Raji (cell line): Measurements from ENCODE around the gene TCEANC.
A peak's percentile ranks its signal among the peaks of the same experiment; 100 is the strongest.

Experiments
- POLR2A ChIP-seq: IDR thresholded peaks from 2 replicates; pipeline ENCODE4 v1.6.1; 2011; ENCODE audit warnings: low read depth, low read length, control low read depth; ENCODE audit not compliant: insufficient read depth

Gene TCEANC

DNA sequence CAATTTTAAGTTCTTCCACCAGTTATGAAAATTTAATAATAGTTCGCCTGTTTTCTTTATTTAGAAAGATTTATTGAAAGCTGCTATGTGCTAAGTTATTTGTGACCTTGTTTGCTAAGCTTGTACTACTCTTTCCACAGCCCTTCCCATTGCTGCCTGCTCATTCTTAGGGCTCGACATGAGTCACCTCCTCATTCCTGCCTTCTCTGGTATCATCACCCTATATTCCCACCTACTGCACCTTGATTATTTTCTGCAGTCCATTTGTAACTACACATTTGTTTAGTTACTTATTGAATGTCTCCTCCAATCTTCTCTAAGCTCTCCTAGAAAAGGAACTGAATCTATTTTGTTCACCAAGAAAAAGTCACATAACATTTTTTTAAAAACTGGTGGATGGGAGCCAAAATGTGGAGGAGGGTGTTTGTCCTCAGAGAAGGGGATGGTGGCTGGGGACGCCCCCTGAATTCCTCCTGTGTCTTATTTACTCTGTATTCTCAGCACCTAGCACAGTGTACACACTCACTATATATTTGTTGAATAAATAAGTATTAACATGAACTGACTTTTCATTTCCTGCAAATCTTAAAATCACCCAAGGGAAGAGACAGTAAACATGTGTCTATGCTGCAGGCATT lies 32.3 kb downstream of the TCEANC start:
- TF ChIP-seq POLR2A, result no peak

DNA sequence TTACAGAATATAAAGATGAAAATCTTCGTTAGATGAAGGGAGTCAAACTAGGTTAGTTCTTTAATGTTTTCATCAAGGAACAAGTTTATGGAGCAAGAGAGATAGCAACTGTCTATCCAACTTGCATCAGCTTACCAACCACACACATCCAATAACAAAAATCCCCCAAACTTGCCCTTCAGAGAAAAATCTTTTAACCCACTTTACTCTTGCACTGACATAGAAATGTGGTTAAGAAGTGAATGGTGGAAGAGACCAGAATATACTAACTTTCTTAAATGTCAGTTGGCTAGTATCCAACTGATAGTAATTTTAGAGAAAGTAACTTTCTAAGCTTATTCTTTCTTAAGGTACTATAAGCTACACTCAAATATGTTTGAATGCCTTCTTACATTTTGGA lies 34.3 kb downstream of the TCEANC start:
- no peak for TF ChIP-seq POLR2A

DNA sequence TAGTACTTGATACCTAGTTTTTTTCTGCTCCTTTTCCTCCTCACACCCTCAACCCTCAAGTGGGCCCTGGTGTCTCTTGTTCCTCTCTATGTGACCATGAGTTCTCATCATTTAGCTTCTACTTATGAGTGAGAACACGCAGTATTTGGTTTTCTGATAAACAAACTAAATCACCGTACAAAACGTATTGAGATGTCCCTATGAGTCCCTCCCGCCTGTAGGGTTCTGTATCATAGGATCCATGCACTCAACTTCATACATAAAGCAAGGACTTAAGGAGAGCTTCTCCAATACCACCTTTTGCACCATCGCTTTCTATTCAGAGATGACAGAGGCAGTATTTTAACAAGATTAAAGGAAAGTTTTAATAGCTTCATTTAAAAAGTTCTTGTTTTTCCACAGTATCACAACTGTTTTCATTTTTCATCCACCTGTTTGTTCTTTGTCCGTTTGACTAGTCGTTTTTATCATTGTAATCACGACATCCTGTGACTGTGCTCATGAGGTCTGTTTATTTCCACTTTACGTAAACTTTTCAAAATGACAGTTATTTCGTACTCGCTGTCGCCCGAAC lies 35.5 kb downstream of the TCEANC start:
- no peak for TF ChIP-seq POLR2A

DNA sequence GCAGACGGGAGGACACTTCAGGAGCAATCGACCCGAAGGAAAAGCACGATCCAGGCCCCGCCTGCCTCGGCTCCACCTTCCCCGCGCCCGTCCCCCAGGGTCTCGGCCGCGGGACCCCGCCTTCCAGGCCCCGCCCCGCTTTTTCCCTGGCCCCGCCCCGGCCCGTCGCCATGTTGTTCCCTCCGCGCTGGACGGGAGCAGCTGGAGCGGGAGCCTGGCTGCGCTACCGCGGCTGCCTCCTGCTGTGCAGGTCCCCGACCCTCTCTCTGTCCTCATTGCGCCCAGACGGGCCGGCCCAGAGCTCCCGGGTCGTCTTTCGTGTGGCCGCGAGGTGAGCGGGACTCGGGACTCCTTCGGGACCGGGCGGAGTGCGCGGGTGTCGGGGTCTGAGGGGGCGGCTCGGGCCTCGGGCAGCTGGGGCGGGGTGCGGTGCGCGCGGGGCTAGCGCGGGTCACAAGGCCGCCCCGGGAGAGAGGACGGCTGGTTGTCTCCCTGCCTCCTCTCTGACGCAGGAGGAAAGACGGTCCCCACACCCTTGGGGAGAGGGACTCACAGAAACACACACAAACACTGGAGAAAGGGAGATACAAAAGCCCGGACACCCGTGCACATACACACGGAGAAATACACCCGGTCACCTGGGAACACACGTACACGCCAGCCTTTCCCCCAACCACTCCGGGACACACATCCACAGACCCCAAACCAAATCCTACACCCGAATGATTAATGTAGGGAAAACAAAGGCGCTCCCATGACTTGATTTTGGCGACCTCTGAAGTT lies 36.2 kb downstream of the TCEANC start, which contains the start of gene RAB9A:
RAB9A (plus strand) TSS at position 171 of the 783 bp plus-strand sequence. CDS start 19,619 bp downstream, outside the sequence.
- peak; percentile 86 for TF ChIP-seq POLR2A

DNA sequence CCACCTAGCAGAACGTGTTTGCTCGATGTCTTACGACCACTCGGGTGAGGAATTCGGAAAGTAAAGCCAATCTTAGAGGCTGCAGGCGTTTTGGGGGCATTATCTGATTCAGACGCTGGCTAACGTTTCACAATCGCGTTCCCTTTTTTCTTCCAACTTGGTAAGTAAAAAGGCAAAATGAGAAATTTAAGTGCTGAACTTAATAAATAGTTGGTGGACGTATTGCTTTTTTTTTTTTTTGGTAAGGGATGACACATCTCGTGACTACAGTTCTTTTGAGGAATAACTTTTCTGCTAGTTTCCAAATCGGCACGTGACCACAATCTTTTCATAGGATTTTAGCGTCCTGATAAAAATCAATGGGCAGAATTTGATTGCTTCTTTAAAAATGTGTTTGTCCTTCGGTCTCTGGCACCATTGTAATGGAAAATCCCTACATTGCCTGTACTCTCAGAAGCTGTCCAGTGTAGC lies 36.8 kb downstream of the TCEANC start:
- no peak for TF ChIP-seq POLR2A

DNA sequence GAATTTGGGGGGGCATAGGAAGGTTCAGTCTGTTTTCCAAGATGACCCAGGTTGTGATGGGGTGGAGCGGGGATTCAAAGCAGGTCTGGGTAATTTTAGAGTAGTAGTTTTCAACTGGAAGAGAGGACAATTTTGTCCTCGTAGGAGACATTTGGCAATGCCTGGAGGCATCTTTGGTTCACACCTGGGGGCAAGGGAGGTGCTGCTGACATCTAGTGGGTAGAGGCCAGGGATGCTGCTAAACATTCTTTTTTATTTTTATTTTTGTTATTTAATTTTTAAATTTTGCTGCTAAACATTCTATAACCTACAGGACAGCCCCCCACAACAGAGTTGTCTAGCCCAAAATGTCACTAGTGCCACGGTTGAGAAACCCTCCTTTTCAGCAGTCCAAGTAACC lies 37.9 kb downstream of the TCEANC start:
- no peak for TF ChIP-seq POLR2A

DNA sequence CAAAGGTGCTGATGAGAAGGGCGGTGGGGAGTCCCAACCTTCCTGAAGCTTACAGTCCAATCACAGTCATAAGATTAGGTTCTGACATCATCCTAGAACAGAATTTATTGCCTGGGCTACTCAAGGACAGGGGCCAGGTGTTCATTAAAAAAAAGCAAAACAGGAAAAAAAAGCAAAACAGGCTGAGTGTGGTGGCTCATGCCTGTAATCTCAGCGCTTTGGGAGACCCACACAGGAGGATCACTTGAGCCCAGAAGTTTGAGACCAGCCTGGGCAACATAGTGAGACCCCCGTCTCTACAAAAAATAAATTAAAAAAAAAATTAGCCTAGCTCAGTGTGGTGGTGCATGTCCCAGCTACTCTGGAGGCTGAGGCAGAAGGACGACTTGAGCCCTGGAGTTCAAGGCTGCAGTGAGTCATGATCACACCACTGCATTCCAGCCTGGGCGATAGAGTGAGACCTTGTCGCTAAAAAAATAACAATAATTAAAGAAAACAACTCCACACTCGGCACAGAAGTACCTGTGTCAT lies 39.0 kb downstream of the TCEANC start:
- TF ChIP-seq POLR2A, result no peak

DNA sequence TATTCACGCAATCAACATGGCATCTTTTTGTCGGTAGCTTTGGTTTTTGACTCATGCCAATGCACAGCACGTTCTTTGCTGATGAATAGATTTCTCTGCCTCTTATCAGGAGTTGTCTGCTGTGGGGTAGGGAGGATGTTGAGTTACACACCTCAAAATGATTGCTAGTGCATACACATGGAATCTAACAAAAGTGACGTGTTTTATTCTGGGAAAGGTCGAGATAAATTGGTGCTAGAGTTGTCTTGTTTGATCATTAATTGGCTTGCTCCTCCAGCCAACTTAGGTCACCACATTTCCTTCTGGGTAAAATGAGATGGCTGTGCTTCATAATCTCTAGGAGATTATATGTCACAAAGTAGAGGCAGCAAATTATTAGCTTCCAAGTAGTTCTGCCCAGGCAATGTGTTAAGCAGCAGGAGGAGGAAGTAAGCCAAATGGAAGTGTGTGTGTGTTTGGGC lies 39.9 kb downstream of the TCEANC start:
- TF ChIP-seq POLR2A, result no peak

DNA sequence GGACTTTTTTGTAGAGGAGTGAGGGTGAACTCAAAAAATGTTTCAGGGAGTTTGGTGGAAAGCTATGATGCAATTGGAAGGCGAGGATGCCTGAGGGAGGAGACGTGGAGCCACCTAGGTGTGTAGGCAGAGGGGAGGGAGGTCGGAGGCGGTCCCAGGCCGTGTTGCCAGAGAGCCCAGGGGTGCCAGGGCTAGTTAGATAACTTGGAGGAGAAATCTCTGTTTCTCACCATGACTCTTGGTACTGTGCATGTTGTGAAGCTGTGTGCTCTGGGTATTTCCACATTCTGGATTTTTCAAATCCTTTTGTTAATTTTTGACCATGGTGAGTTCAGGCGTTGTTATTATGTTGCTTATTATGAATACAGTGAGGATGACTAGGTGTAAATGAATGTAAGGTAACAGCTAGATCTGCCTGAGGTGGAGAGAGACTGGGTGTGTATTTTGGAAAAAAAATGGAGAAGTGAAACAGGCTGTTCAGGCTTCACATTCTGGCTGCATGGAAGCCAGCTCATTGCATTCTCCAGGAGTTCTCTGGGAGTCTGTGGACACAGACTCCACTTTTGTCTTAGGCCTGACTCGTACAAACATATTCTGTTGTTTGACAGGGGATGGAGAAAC lies 40.5 kb downstream of the TCEANC start:
- TF ChIP-seq POLR2A, result no peak

DNA sequence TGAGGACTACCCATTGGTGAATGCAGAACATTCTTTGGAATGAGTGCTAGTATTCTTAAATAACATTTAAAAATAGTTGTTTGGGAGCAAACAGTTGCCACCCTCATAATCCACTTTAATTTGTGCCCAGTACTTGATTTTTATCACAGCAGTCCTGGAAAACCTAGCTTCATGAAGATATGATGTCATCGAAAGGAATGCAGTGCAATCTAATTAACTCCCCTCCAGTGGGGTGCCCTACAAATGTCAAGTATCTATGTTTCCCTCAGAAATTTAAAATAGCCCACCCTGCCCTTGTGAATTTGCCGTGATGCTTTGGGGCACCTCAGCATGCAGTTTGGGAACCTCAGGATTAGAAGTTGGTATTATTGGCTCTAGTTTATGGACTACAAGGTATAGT lies 41.4 kb downstream of the TCEANC start:
- no peak for TF ChIP-seq POLR2A

DNA sequence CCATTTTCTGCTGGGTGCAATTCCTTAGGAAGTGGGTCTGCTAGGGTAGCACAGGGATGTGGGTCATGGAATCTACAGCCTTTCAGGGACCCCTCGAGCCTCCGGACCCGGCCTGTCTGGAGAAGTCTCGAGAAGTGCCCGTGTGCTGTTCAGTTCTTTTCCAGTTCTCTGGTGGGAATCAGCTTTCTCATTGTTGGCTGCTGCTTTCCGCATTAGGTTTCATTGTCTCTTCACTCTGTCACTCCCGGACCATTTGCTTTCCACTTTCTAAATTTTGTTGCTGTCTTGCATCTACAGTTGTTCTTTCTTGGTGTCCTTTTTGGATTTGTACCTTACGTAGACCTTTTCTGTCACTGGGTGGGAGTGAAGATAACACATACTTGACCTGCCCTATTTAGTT lies 42.0 kb downstream of the TCEANC start:
- TF ChIP-seq POLR2A, result no peak

DNA sequence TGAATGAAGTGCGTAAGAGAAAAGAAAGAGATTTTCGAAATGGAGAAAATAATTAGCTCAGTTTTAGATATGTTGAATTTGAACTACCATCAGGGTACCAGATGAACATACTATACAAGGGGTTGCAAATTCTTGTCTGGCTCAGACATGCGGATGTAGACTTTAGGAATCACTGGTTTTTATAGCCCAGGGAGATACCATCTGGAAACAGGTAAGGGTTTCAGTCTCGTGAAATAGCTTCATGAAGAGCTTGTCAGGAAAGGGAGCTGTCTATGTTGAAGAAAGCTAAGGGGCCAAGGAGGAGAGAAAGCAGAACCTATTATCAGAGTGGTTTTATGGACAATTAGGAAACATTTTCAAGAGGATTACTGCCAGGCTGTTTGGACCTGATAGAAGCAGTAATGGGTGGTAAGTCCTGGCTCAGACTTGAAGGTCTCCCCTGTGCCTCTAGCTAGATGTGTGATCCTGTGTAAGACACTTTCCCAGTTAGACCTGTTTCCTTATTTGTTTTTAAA lies 42.7 kb downstream of the TCEANC start:
- no peak for TF ChIP-seq POLR2A

DNA sequence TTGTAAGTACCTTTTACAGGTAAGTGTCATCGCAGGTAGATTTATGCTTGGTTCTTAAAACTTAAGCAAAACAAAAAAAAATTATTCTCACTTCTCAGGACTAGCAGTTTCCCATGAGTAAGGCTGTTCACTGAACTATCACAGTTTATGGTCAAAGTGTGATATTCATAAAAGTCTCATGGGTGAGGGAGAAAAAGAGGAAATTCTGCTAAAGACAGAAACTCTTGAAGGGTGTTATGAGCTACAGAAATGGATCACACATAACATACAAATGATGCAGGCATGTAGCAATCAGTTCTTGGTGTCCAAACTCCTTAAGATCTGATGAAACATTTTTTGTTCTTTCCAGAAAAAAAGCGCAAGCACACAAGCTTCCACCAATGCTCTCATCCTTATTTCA lies 44.5 kb downstream of the TCEANC start:
- TF ChIP-seq POLR2A, result no peak

DNA sequence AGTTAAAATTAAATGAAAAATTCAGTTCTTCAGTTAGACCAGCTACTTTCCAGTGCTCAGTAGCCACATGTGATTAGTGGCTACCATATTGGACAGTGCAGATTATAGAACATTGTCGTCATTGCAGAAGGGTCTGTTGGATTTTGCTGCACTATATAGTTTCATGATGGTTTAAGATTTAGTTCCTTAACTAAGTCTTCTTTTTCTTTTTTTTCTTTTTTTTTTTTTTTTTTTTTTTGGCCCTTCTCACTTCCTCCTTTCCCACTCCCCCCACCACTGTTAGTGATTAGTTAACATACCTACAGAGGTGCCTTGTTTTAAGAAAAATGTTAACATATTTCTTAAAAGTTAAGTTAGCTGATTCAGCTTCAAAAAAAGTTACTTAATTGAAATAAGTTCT lies 45.0 kb downstream of the TCEANC start:
- no peak for TF ChIP-seq POLR2A

DNA sequence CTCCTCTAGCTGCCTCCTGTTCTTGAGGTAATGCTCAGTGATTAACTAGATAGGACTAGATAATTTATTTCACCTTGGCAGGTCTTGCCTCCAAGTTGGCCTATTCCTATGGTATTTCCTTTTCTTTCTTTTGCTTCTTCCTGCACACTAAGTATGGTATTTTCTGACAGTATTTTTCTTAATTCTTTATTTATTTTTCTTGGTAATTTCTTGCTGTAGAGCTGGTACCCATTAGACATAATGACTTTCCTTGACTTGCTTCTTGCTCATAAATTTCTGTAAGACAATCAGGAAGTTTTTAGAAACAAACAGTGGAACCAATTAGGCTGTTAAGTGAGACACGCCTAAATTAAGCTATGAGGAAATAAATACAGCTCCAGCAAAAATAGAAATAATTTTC lies 45.5 kb downstream of the TCEANC start:
- no peak for TF ChIP-seq POLR2A
